Caco-2 (cell line): Measurements from ENCODE around the gene CLDND2. TPM values are rescaled to one million over a fixed set of nuclear protein-coding genes. Genes with fewer than 3 reads are reported as not detected.

ENCODE experiments used
- BruUV-seq: library from RNA; stranded (reverse); fragments of 400-500 nt; replicated peaks from 2 replicates; lab custom pipeline; 2021; lab: Mats Ljungman, UMichigan
- CTCF ChIA-PET: fragments of 300-600 bp; sonication (Branson Sonifier 250); formaldehyde crosslinking; loops from one replicate; lab custom pipeline; 2022; ENCODE audit warnings: antibody characterized with exemption; lab: Charles Lee
- POLR2A ChIA-PET: fragments of 300-600 bp; sonication (Branson Sonifier 250); formaldehyde crosslinking; loops from one replicate; lab custom pipeline; 2022; ENCODE audit warnings: antibody characterized with exemption; lab: Charles Lee
- DNase-seq, 2 experiments: peaks; one replicate each; pipeline versions ENCODE4 v3.0.0 to v3.0.0-alpha.2; 2020 to 2022
- H3K27me3 ChIP-seq: replicated peaks from 2 replicates; pipeline ENCODE4 v1.6.0; 2011; ENCODE audit warnings: low read length; ENCODE audit not compliant: control insufficient read depth, insufficient read depth
- H3K36me3 ChIP-seq: 2 replicates; pipeline ENCODE4 v1.5.1; 2011; ENCODE audit warnings: low read length; ENCODE audit not compliant: control insufficient read depth, insufficient read depth
- H3K4me1 ChIP-seq: fragments of 250-450 bp; sonication (Bioruptor Pico); 2 replicates; pipeline ENCODE4 v1.5.1; 2020; ENCODE audit warnings: mild to moderate bottlenecking
- H3K4me3 ChIP-seq: 2 replicates; pipeline ENCODE4 v1.5.1; 2011; ENCODE audit warnings: low read depth, mild to moderate bottlenecking, control low read depth, low read length
- H3K9me3 ChIP-seq: fragments of 250-450 bp; sonication (Bioruptor Pico); 2 replicates; pipeline ENCODE4 v1.5.1; 2020; ENCODE audit warnings: mild to moderate bottlenecking, moderate library complexity
- H3K27ac Mint-ChIP-seq: one replicate; pipeline ENCODE4 v1.8.0; 2022; ENCODE audit warnings: mixed read lengths; ENCODE audit not compliant: unreplicated experiment
- H3K27me3 Mint-ChIP-seq: one replicate; pipeline ENCODE4 v1.8.0; 2022; ENCODE audit warnings: mixed read lengths; ENCODE audit not compliant: insufficient read depth, unreplicated experiment
- H3K36me3 Mint-ChIP-seq: one replicate; pipeline ENCODE4 v1.8.0; 2022; ENCODE audit warnings: mild to moderate bottlenecking, mixed read lengths; ENCODE audit not compliant: insufficient read depth, unreplicated experiment
- H3K4me1 Mint-ChIP-seq: one replicate; pipeline ENCODE4 v1.8.0; 2022; ENCODE audit warnings: low read depth, mixed read lengths; ENCODE audit not compliant: unreplicated experiment
- H3K4me3 Mint-ChIP-seq: one replicate; pipeline ENCODE4 v1.8.0; 2022; ENCODE audit warnings: mild to moderate bottlenecking, moderate library complexity, mixed read lengths; ENCODE audit not compliant: unreplicated experiment
- H3K9me3 Mint-ChIP-seq: one replicate; pipeline ENCODE4 v1.8.0; 2022; ENCODE audit warnings: mixed read lengths; ENCODE audit not compliant: unreplicated experiment
- CTCF ChIP-seq, 2 experiments: fragments of 200-600 bp in 1 of 2; IDR thresholded peaks; 1 replicate in 1 of 2; 2 replicates in 1 of 2; pipeline versions ENCODE4 v1.5.1 to v1.8.0; 2011 to 2022; ENCODE audit warnings: antibody characterized with exemption in 1 of 2, control low read depth in 1 of 2, inconsistent platforms in 1 of 2, low read depth in 1 of 2, low read length in 1 of 2, mild to moderate bottlenecking in 1 of 2, moderate library complexity in 1 of 2; ENCODE audit not compliant: insufficient read depth in 1 of 2, severe bottlenecking in 1 of 2, unreplicated experiment in 1 of 2
- intact Hi-C: fragments of 100-400 bp; cut with micrococcal nuclease; formaldehyde crosslinking; loops from one replicate; pipeline ENCODE4 v1.10.0; 2022; ENCODE audit not compliant: unreplicated experiment
- total RNA-seq: library from RNA; stranded (reverse); gene quantifications from 2 replicates; pipeline ENCODE4 v1.2.3, GENCODE V29; 2022

The CLDND2 gene
- total RNA-seq, 1 experiment from 2014 or later: 1.6 TPM

- Mint-ChIP-seq H3K4me1 (peaks cover 46% of the 10 kb centered on the region), H3K9me3 (no peaks in the 10 kb centered on the region), H3K36me3 (peaks cover 63% of the 10 kb centered on the region), H3K4me3 (peak overlapping the region; percentile 90), H3K27ac (peak overlapping the region; percentile 92), H3K27me3 (no peaks in the 10 kb centered on the region)
- H3K4me3 ChIP-seq: no peak overlapping the region
- H3K4me1 ChIP-seq: peaks cover 41% of the 10 kb centered on the region
- ChIA-PET POLR2A (interaction anchor here (0.6 to 2.0 kb wide), 9 partner anchors 8 to 53 kb away, joined by 3 to 41 read pairs (median 14); partner anchors contain the start of gene ETFB), CTCF (interaction anchor here (0.6 to 1.8 kb wide), 7 partner anchors 8 to 630 kb away, joined by 4 to 46 read pairs (median 6); partner anchors contain the start of gene VSIG10L)
- H3K36me3 ChIP-seq: peaks cover 5% of the 10 kb centered on the region
- intact Hi-C loops: loop anchor here (1.0 kb wide), 3 partner anchors 8 to 15 kb away; no protein-coding TSS in a partner anchor
- no TSS peak for BruUV-seq
- TF ChIP-seq CTCF (IDR thresholded peaks at IDR 0.05; ENCODE audit: insufficient read depth in 1 of 2, low read depth in 1 of 2, low read length in 1 of 2, severe bottlenecking in 1 of 2, unreplicated experiment in 1 of 2): no peak
- H3K9me3 ChIP-seq: no peaks in the 10 kb centered on the region
- H3K27me3 ChIP-seq: no peaks in the 10 kb centered on the region
- peak; percentile 91 to 96 for DNase-seq
Observed at GRCh38 chr19:51354742-51355148, 14.1 kb downstream of the CLDND2 start.

- no peaks in the 10 kb centered on the region for H3K27me3 Mint-ChIP-seq
Observed at GRCh38 chr19:51354103-51354741, 14.6 kb downstream of the CLDND2 start.

More at GRCh38 chr19:51354103-51354741, 14.6 kb downstream of the CLDND2 start:
- Mint-ChIP-seq H3K36me3 (peaks cover 63% of the 10 kb centered on the region), H3K27ac (peak overlapping the region; percentile 92), H3K4me3 (peak overlapping the region; percentile 90), H3K4me1 (peaks cover 46% of the 10 kb centered on the region), H3K9me3 (no peaks in the 10 kb centered on the region)
- ChIA-PET CTCF (interaction anchor here (0.6 to 1.8 kb wide), 7 partner anchors 9 to 629 kb away, joined by 4 to 46 read pairs (median 6); partner anchors contain the start of gene VSIG10L), POLR2A (interaction anchor here (0.6 to 2.0 kb wide), 9 partner anchors 9 to 53 kb away, joined by 3 to 41 read pairs (median 14); partner anchors contain the start of gene ETFB)
- peak; percentile 72 to 79 for DNase-seq
- BruUV-seq: TSS peak; percentile 39
- TF ChIP-seq CTCF (IDR thresholded peaks at IDR 0.05; ENCODE audit: insufficient read depth in 1 of 2, low read depth in 1 of 2, low read length in 1 of 2, severe bottlenecking in 1 of 2, unreplicated experiment in 1 of 2): peak in 1 of 2 experiments; percentile 49
- Histone ChIP-seq H3K27me3 (no peaks in the 10 kb centered on the region), H3K9me3 (no peaks in the 10 kb centered on the region), H3K36me3 (peaks cover 5% of the 10 kb centered on the region), H3K4me3 (peak overlapping the region; percentile 13), H3K4me1 (peaks cover 42% of the 10 kb centered on the region)
- intact Hi-C loops: loop anchor here (1.0 kb wide), 3 partner anchors 8 to 15 kb away; no protein-coding TSS in a partner anchor
